A549 (cell line): ENCODE results near the gene TMEM250. TPM values are rescaled to one million over a fixed set of nuclear protein-coding genes. Genes with fewer than 3 reads are reported as not detected.

Source experiments
- ATAC-seq, 2 experiments: fragments of 200-7000 bp in 1 of 2; fragments of >200 bp in 1 of 2; cut with Nextera tagmentation in 1 of 2; cut with Tn5 transposase in 1 of 2; 3 replicates each; pipeline versions ENCODE4 v1.8.0 to v1.9.1; 2018 to 2020; ENCODE audit warnings: mild to moderate bottlenecking in 1 of 2, moderate library complexity in 1 of 2
- CTCF ChIA-PET: fragments of 300-600 bp; sonication (Branson Sonifier 250); formaldehyde crosslinking; extraction: SDS; loops from one replicate; lab custom pipeline; 2021; ENCODE audit warnings: antibody characterized with exemption, inconsistent platforms; lab: Yijun Ruan, JAX
- POLR2A ChIA-PET: fragments of 350-600 bp; formaldehyde crosslinking; extraction: SDS; loops from one replicate; lab custom pipeline; 2021; ENCODE audit warnings: antibody characterized with exemption, inconsistent platforms; lab: Yijun Ruan, JAX
- DNase-seq, 2 experiments: peaks; one replicate each; pipeline versions ENCODE4 v3.0.0 to v3.0.0-alpha.2; 2011 to 2016; ENCODE audit warnings: low read depth in 1 of 2, low spot score in 1 of 2
- FAIRE-seq: peaks from 2 replicates; lab custom pipeline; 2011; peaks lifted over from hg19 to GRCh38; lab: Jason Lieb, UNC
- H3K27ac ChIP-seq, 2 experiments: fragments of >200 bp; sonication (Bioruptor Twin); formaldehyde crosslinking; 3 replicates each; pipeline ENCODE4 v1.5.1; 2016 to 2017
- H3K4me1 ChIP-seq: fragments of >200 bp; sonication (Bioruptor Twin); formaldehyde crosslinking; 3 replicates; pipeline ENCODE4 v1.6.1; 2016
- H3K4me2 ChIP-seq: fragments of >200 bp; sonication (Bioruptor Twin); formaldehyde crosslinking; 3 replicates; pipeline ENCODE4 v1.6.1; 2016
- H3K4me3 ChIP-seq: fragments of >200 bp; sonication (Bioruptor Twin); formaldehyde crosslinking; 3 replicates; pipeline ENCODE4 v1.5.1; 2016
- H3K9me3 ChIP-seq: fragments of >200 bp; sonication (Bioruptor Twin); formaldehyde crosslinking; 3 replicates; pipeline ENCODE4 v1.6.1; 2016
- CBX2 ChIP-seq: fragments of 200-600 bp; sonication (generic); IDR thresholded peaks from 2 replicates; pipeline ENCODE4 v1.6.1; 2016; ENCODE audit warnings: low read depth, mild to moderate bottlenecking, borderline replicate concordance
- CBX8 ChIP-seq: fragments of 200-600 bp; sonication (generic); IDR thresholded peaks from 2 replicates; pipeline ENCODE4 v1.6.1; 2016
- EHF ChIP-seq: fragments of 250-450 bp; sonication (Bioruptor Pico); IDR thresholded peaks from 2 replicates; pipeline ENCODE4 v1.5.0; 2020; ENCODE audit warnings: mild to moderate bottlenecking
- FOSL2 ChIP-seq, 2 experiments: fragments of 450-650 bp in 1 of 2; fragments of >200 bp in 1 of 2; sonication (Bioruptor Twin) in 1 of 2; formaldehyde crosslinking; IDR thresholded peaks; 2 replicates each; pipeline versions ENCODE4 v1.5.0 to v1.6.1; 2016 to 2020; ENCODE audit warnings: mild to moderate bottlenecking in 1 of 2, moderate library complexity in 1 of 2
- JUN ChIP-seq, 2 experiments: fragments of >200 bp; sonication (Bioruptor Twin); formaldehyde crosslinking; IDR thresholded peaks; 2 replicates in 1 of 2; 3 replicates in 1 of 2; pipeline ENCODE4 v1.6.1; 2016 to 2017
- MAFK ChIP-seq: fragments of 450-650 bp; IDR thresholded peaks from 2 replicates; pipeline ENCODE4 v1.6.1; 2014; ENCODE audit not compliant: partially characterized antibody
- MAZ ChIP-seq: fragments of 150-350 bp; IDR thresholded peaks from 2 replicates; pipeline ENCODE4 v1.6.1; 2014; ENCODE audit warnings: antibody characterized with exemption, low read depth, low read length, borderline replicate concordance
- MYC ChIP-seq: IDR thresholded peaks from 2 replicates; pipeline ENCODE4 v1.6.1; 2012; ENCODE audit warnings: mild to moderate bottlenecking, inconsistent platforms, low read length, improper control_type of control experiment, borderline replicate concordance
- NPAS2 ChIP-seq: fragments of 250-450 bp; sonication (Bioruptor Pico); IDR thresholded peaks from 2 replicates; pipeline ENCODE4 v1.8.0; 2022; ENCODE audit warnings: mild to moderate bottlenecking, moderate library complexity, borderline replicate concordance
- NR3C1 ChIP-seq: fragments of >200 bp; sonication (Bioruptor Twin); formaldehyde crosslinking; IDR thresholded peaks from 3 replicates; pipeline ENCODE4 v1.6.1; 2017
- PHF8 ChIP-seq: fragments of 200-600 bp; sonication (generic); IDR thresholded peaks from 2 replicates; pipeline ENCODE4 v1.6.1; 2016; ENCODE audit warnings: low read depth, mild to moderate bottlenecking, antibody characterized with exemption, moderate library complexity, borderline replicate concordance
- POLR2A ChIP-seq: IDR thresholded peaks from 2 replicates; pipeline ENCODE4 v1.6.1; 2012; ENCODE audit warnings: mild to moderate bottlenecking, low read length
- POLR2AphosphoS2 ChIP-seq: conservative IDR thresholded peaks from 2 replicates; pipeline ENCODE4 v1.6.1; 2012; ENCODE audit warnings: low read length, improper control_type of control experiment, inconsistent platforms
- SMC3 ChIP-seq: fragments of >200 bp; sonication (Bioruptor Twin); formaldehyde crosslinking; IDR thresholded peaks from 3 replicates; pipeline ENCODE4 v1.6.1; 2018; ENCODE audit warnings: inconsistent platforms
- SREBF2 ChIP-seq: fragments of 450-650 bp; IDR thresholded peaks from 2 replicates; pipeline ENCODE4 v1.6.1; 2014; ENCODE audit warnings: mild to moderate bottlenecking, moderate library complexity
- TP53 ChIP-seq: fragments of 250-450 bp; sonication (Bioruptor Pico); IDR thresholded peaks from 2 replicates; pipeline ENCODE4 v1.5.0; 2021; ENCODE audit warnings: mild to moderate bottlenecking, moderate library complexity
- ZNF302 ChIP-seq: fragments of 250-450 bp; sonication (Bioruptor Pico); IDR thresholded peaks from 2 replicates; pipeline ENCODE4 v1.9.0; 2021; ENCODE audit warnings: inconsistent platforms, mild to moderate bottlenecking, moderate library complexity
- WGBS: methylation state at CpG from one replicate; pipeline ENCODE4 v1.1.6; 2017; ENCODE audit errors: missing lambda C conversion rate; 5-methylcytosine and 5-hydroxymethylcytosine counted together
- polyA minus RNA-seq: library from RNA; depleted of rRNA, polyadenylated mRNA; stranded (reverse); fragments of >200 nt; gene quantifications from 2 replicates; pipeline ENCODE4 v1.2.3, GENCODE V29; 2011; rRNA and poly(A)+ RNA removed
- polyA plus RNA-seq, 4 experiments: library from polyadenylated mRNA; depleted of rRNA in 3 of 4; stranded (reverse); fragments of >200 nt; fragmentation: RNase III in 1 of 4; extraction: RNeasy Plus Mini Kit Qiagen cat#74134 plus additional on column Dnase treatment in 1 of 4; gene quantifications; 2 replicates in 3 of 4; 3 replicates in 1 of 4; pipeline ENCODE4 v1.2.3, GENCODE V29; 2011 to 2017
- TF ChIP-seq, protein P1 (sequence below): IDR thresholded peaks from 2 replicates; pipeline ENCODE4 v1.6.1; 2012
- TF ChIP-seq, protein P2 (sequence below): IDR thresholded peaks from 2 replicates; pipeline ENCODE4 v1.6.1; 2012; ENCODE audit warnings: low read depth, borderline replicate concordance
- TF ChIP-seq, protein P3 (sequence below): fragments of >200 bp; sonication (Bioruptor Twin); formaldehyde crosslinking; IDR thresholded peaks from 3 replicates; pipeline ENCODE4 v1.6.1; 2016
- TF ChIP-seq, protein P4 (sequence below): fragments of >200 bp; sonication (Bioruptor Twin); formaldehyde crosslinking; IDR thresholded peaks from 3 replicates; pipeline ENCODE4 v1.5.1; 2016
- TF ChIP-seq, protein P5 (sequence below): fragments of 200-600 bp; sonication (generic); IDR thresholded peaks from 2 replicates; pipeline ENCODE4 v1.6.1; 2016; ENCODE audit warnings: antibody characterized with exemption, mild to moderate bottlenecking, moderate library complexity
- TF ChIP-seq, protein P6 (sequence below): fragments of 450-650 bp; IDR thresholded peaks from 2 replicates; pipeline ENCODE4 v1.6.1; 2014; ENCODE audit warnings: antibody characterized with exemption

Gene TMEM250, protein sequence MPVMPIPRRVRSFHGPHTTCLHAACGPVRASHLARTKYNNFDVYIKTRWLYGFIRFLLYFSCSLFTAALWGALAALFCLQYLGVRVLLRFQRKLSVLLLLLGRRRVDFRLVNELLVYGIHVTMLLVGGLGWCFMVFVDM
- 13.0 and 15.3 TPM in 2 replicates for polyA plus RNA-seq (2011; rRNA removed)
- polyA plus RNA-seq (2012; cell fraction: cytosol; rRNA removed), result 19.7 and 31.3 TPM in 2 replicates
- polyA plus RNA-seq (2012; cell fraction: nucleus; rRNA removed), result 34.7 and 47.6 TPM in 2 replicates
- 31.4 to 35.2 TPM (median 34.0 TPM) in 3 replicates for polyA plus RNA-seq (2017; fragmentation: RNase III; extraction: RNeasy Plus Mini Kit Qiagen cat#74134 plus additional on column Dnase treatment)
- polyA minus RNA-seq, result 16.1 and 19.3 TPM in 2 replicates

DNA sequence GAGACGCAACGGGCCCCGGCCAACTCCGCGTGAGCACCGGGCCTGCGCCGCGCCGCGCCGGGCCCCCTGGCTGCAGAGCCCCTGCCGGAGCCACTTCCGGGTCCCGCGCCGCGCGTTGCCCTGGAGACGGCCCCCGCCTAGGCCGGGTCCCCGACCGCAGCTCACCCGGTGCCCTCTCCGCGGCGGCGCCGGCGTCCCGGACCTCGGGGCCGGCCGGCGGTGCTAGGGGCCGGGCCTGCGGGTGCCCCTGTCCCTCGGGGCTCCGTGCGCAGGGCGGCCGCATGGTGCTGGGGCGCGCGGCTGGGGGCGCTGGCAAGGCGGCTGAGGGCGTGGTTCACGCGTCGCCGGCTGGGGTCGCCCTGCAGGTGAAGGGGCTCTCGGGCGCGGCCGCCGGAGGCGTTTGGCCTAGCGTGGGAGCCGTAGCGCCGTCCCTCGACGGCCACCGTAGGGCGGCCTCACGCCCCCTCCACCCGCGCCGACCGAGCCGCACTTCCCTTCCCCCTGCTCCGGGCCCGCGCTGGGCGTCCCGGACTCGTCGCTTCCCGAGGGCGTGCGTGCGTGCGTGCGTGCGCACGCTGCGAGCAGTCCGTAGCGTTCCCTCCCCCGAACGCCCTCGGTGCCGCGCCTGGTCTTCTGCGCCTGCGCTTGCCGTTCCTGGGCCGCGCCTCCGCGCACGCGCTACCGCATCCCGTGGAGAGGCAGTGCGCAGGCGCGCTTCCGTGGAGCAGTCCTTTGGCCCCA, at the start of gene TMEM250:
TSS of gene TMEM250 (minus strand) at position 556 of the 741 bp plus-strand sequence. CDS start 1,975 bp downstream, outside the sequence.
- CTCF ChIA-PET, result interaction anchor here (0.6 to 9.3 kb wide), 11 partner anchors 9 to 163 kb away, joined by 3 to 94 read pairs (median 4); no protein-coding TSS in a partner anchor
- 2% methylated on average over 26 of the region's 112 CpGs for WGBS
- FAIRE-seq (peak; percentile 61), DNase-seq (peak; percentile 87 to 98), ATAC-seq (peak; percentile 76 to 87)
- peaks cover 18% of the 10 kb centered on the region for H3K4me1 ChIP-seq
- no peak for TF ChIP-seq CBX2
- TF ChIP-seq POLR2AphosphoS2, result no peak
- no peak for TF ChIP-seq NPAS2 (CRISPR knock-in tag)
- no peak for TF ChIP-seq CBX8
- no peak for TF ChIP-seq ZNF302 (CRISPR knock-in tag)
- no peak for TF ChIP-seq NR3C1
- no peak; the same call in 2 of the 3 replicates for TF ChIP-seq SMC3
- peak; percentile 84 for TF ChIP-seq POLR2A
- TF ChIP-seq TP53 (CRISPR knock-in tag), result peak; percentile 62; the same call in 1 of the 2 replicates
- TF ChIP-seq, protein P1, sequence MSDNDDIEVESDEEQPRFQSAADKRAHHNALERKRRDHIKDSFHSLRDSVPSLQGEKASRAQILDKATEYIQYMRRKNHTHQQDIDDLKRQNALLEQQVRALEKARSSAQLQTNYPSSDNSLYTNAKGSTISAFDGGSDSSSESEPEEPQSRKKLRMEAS, result peak; percentile 78; the same call in 1 of the 2 replicates
- TF ChIP-seq, protein P2, sequence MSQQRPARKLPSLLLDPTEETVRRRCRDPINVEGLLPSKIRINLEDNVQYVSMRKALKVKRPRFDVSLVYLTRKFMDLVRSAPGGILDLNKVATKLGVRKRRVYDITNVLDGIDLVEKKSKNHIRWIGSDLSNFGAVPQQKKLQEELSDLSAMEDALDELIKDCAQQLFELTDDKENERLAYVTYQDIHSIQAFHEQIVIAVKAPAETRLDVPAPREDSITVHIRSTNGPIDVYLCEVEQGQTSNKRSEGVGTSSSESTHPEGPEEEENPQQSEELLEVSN, result peak; percentile 69; the same call in 1 of the 2 replicates
- TF ChIP-seq, protein P3, sequence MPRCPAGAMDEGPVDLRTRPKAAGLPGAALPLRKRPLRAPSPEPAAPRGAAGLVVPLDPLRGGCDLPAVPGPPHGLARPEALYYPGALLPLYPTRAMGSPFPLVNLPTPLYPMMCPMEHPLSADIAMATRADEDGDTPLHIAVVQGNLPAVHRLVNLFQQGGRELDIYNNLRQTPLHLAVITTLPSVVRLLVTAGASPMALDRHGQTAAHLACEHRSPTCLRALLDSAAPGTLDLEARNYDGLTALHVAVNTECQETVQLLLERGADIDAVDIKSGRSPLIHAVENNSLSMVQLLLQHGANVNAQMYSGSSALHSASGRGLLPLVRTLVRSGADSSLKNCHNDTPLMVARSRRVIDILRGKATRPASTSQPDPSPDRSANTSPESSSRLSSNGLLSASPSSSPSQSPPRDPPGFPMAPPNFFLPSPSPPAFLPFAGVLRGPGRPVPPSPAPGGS, result peak; percentile 69; the same call in 2 of the 3 replicates
- TF ChIP-seq, protein P4, sequence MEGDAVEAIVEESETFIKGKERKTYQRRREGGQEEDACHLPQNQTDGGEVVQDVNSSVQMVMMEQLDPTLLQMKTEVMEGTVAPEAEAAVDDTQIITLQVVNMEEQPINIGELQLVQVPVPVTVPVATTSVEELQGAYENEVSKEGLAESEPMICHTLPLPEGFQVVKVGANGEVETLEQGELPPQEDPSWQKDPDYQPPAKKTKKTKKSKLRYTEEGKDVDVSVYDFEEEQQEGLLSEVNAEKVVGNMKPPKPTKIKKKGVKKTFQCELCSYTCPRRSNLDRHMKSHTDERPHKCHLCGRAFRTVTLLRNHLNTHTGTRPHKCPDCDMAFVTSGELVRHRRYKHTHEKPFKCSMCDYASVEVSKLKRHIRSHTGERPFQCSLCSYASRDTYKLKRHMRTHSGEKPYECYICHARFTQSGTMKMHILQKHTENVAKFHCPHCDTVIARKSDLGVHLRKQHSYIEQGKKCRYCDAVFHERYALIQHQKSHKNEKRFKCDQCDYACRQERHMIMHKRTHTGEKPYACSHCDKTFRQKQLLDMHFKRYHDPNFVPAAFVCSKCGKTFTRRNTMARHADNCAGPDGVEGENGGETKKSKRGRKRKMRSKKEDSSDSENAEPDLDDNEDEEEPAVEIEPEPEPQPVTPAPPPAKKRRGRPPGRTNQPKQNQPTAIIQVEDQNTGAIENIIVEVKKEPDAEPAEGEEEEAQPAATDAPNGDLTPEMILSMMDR, result no peak
- no peak for TF ChIP-seq MAFK
- TF ChIP-seq PHF8, result peak; percentile 7
- TF ChIP-seq JUN (IDR thresholded peaks at IDR 0.05), result peak; percentile 1 to 86; a peak in 3 of 5 replicates
- TF ChIP-seq, protein P5, sequence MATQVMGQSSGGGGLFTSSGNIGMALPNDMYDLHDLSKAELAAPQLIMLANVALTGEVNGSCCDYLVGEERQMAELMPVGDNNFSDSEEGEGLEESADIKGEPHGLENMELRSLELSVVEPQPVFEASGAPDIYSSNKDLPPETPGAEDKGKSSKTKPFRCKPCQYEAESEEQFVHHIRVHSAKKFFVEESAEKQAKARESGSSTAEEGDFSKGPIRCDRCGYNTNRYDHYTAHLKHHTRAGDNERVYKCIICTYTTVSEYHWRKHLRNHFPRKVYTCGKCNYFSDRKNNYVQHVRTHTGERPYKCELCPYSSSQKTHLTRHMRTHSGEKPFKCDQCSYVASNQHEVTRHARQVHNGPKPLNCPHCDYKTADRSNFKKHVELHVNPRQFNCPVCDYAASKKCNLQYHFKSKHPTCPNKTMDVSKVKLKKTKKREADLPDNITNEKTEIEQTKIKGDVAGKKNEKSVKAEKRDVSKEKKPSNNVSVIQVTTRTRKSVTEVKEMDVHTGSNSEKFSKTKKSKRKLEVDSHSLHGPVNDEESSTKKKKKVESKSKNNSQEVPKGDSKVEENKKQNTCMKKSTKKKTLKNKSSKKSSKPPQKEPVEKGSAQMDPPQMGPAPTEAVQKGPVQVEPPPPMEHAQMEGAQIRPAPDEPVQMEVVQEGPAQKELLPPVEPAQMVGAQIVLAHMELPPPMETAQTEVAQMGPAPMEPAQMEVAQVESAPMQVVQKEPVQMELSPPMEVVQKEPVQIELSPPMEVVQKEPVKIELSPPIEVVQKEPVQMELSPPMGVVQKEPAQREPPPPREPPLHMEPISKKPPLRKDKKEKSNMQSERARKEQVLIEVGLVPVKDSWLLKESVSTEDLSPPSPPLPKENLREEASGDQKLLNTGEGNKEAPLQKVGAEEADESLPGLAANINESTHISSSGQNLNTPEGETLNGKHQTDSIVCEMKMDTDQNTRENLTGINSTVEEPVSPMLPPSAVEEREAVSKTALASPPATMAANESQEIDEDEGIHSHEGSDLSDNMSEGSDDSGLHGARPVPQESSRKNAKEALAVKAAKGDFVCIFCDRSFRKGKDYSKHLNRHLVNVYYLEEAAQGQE, result no peak
- no peak for TF ChIP-seq SREBF2
- TF ChIP-seq, protein P6, sequence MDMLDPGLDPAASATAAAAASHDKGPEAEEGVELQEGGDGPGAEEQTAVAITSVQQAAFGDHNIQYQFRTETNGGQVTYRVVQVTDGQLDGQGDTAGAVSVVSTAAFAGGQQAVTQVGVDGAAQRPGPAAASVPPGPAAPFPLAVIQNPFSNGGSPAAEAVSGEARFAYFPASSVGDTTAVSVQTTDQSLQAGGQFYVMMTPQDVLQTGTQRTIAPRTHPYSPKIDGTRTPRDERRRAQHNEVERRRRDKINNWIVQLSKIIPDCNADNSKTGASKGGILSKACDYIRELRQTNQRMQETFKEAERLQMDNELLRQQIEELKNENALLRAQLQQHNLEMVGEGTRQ, result no peak
- TF ChIP-seq MYC, result no peak; the same call in 1 of the 2 replicates
- no peak for TF ChIP-seq FOSL2 (IDR thresholded peaks at IDR 0.05)
- 0 out of 2 replicates have a peak, but pooled peaks have one; percentile 18 for TF ChIP-seq FOSL2 (CRISPR knock-in tag; IDR thresholded peaks at IDR 0.05)
- TF ChIP-seq MAZ, result 0 out of 2 replicates have a peak, but pooled peaks have one; percentile 39
- TF ChIP-seq EHF, result no peak
- peak within 1 kb of the TSS; percentile 94 for H3K4me2 ChIP-seq
- POLR2A ChIA-PET, result interaction anchor here (1.1 to 1.7 kb wide), 5 partner anchors 9 to 66 kb away, joined by 6 to 9 read pairs (median 8); partner anchors contain the start of gene NACC2
- H3K27ac ChIP-seq, result peak within 1 kb of the TSS; percentile 96 to 100
- peak within 1 kb of the TSS; percentile 93 for H3K4me3 ChIP-seq
- no peaks in the 10 kb centered on the region for H3K9me3 ChIP-seq
